ENCODE data around the gene KATNAL1.

Gene KATNAL1

GRCh38 chr13:30352121-30352520 is 44.8 kb upstream of the KATNAL1 start:
- no peaks in the 10 kb centered on the region for H3K79me2 ChIP-seq (ENCODE audit: low read length)
- H3K27me3 ChIP-seq (replicated peaks; ENCODE audit: insufficient read depth, low read length) = no peaks in the 10 kb centered on the region
- H3K9ac ChIP-seq (ENCODE audit: low read length) = no peak overlapping the region
- H3K4me1 ChIP-seq (ENCODE audit: low read length) = no peaks in the 10 kb centered on the region
- H3K36me3 ChIP-seq (replicated peaks; ENCODE audit: insufficient read depth, low read length) = no peaks in the 10 kb centered on the region
- no peak overlapping the region for H3K4me2 ChIP-seq (ENCODE audit: low read depth, low read length)
- no peaks in the 10 kb centered on the region for H3K9me3 ChIP-seq (replicated peaks; ENCODE audit: insufficient read depth, low read length)
- H2AFZ ChIP-seq (ENCODE audit: low read length) = no peak overlapping the region
- no peak for TF ChIP-seq EZH2 (optimal IDR thresholded peaks at IDR 0.05; ENCODE audit: low read depth, low read length)
- TF ChIP-seq EZH2phosphoT487 (IDR thresholded peaks at IDR 0.05; ENCODE audit: low read length) = no peak
- TF ChIP-seq CTCF (IDR thresholded peaks at IDR 0.05; ENCODE audit: low read length) = no peak
- H3K27ac ChIP-seq (ENCODE audit: low read length) = no peak overlapping the region
- H3K4me3 ChIP-seq (ENCODE audit: low read length) = no peak overlapping the region
- DNase-seq = no peak
- H3K9me2 ChIP-seq (replicated peaks; ENCODE audit: insufficient read depth, low read length) = no peaks in the 10 kb centered on the region
- no peaks in the 10 kb centered on the region for H4K20me1 ChIP-seq (ENCODE audit: insufficient read depth, low read length)
- H3F3A ChIP-seq (ENCODE audit: insufficient read depth, low read length) = no peaks in the 10 kb centered on the region

DNA sequence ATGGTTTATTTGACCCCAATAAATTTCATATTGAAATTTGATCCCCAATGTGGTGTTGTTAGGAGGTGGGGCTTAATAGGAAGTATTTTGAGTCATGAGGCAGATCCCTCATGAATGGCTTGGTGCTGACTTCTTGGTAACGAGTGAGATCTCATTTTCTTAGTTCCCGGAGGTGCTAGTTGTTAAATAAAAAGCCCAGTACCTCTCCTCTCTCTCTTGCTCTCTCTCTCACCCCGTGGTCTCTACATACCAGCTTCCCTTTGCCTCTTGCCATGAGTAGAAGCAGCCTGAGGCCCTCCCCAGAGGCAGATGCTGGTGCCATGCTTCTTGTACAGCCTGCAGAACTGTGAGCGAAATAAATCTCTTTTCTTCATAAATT is 39.4 kb upstream of the KATNAL1 start:
- Histone ChIP-seq H3K36me3 (replicated peaks; ENCODE audit: insufficient read depth, low read length) (no peaks in the 10 kb centered on the region), H3K9me3 (replicated peaks; ENCODE audit: insufficient read depth, low read length) (no peaks in the 10 kb centered on the region)

GRCh38 chr13:30346153-30346788 is 38.9 kb upstream of the KATNAL1 start:
- Histone ChIP-seq H3K27me3 (replicated peaks; ENCODE audit: insufficient read depth, low read length) (no peaks in the 10 kb centered on the region), H3K4me1 (ENCODE audit: low read length) (peaks cover 6% of the 10 kb centered on the region; the same call in 1 of the 2 replicates), H2AFZ (ENCODE audit: low read length) (no peak overlapping the region), H3K4me2 (ENCODE audit: low read depth, low read length) (no peak overlapping the region), H4K20me1 (ENCODE audit: insufficient read depth, low read length) (no peaks in the 10 kb centered on the region), H3K9me3 (replicated peaks; ENCODE audit: insufficient read depth, low read length) (no peaks in the 10 kb centered on the region), H3K27ac (ENCODE audit: low read length) (no peak overlapping the region), H3K4me3 (ENCODE audit: low read length) (no peak overlapping the region), H3F3A (ENCODE audit: insufficient read depth, low read length) (no peaks in the 10 kb centered on the region), H3K9me2 (replicated peaks; ENCODE audit: insufficient read depth, low read length) (no peaks in the 10 kb centered on the region), H3K36me3 (replicated peaks; ENCODE audit: insufficient read depth, low read length) (no peaks in the 10 kb centered on the region), H3K79me2 (ENCODE audit: low read length) (no peaks in the 10 kb centered on the region), H3K9ac (ENCODE audit: low read length) (no peak overlapping the region)
- peak; percentile 41 for DNase-seq
- no peak for TF ChIP-seq CTCF (IDR thresholded peaks at IDR 0.05; ENCODE audit: low read length)
- no peak for TF ChIP-seq EZH2phosphoT487 (IDR thresholded peaks at IDR 0.05; ENCODE audit: low read length)
- no peak for TF ChIP-seq EZH2 (optimal IDR thresholded peaks at IDR 0.05; ENCODE audit: low read depth, low read length)

More for the DNA sequence above, 39.4 kb upstream of the KATNAL1 start:
- Histone ChIP-seq H3K79me2 (ENCODE audit: low read length) (no peaks in the 10 kb centered on the region), H2AFZ (ENCODE audit: low read length) (no peak overlapping the region), H3K4me3 (ENCODE audit: low read length) (no peak overlapping the region), H3K4me2 (ENCODE audit: low read depth, low read length) (no peak overlapping the region), H3K27ac (ENCODE audit: low read length) (no peak overlapping the region), H3K9ac (ENCODE audit: low read length) (no peak overlapping the region), H3K9me2 (replicated peaks; ENCODE audit: insufficient read depth, low read length) (no peaks in the 10 kb centered on the region), H4K20me1 (ENCODE audit: insufficient read depth, low read length) (no peaks in the 10 kb centered on the region), H3K4me1 (ENCODE audit: low read length) (peaks cover 6% of the 10 kb centered on the region; the same call in 1 of the 2 replicates), H3F3A (ENCODE audit: insufficient read depth, low read length) (no peaks in the 10 kb centered on the region), H3K27me3 (replicated peaks; ENCODE audit: insufficient read depth, low read length) (no peaks in the 10 kb centered on the region)
- TF ChIP-seq EZH2phosphoT487 (IDR thresholded peaks at IDR 0.05; ENCODE audit: low read length) (no peak), EZH2 (optimal IDR thresholded peaks at IDR 0.05; ENCODE audit: low read depth, low read length) (no peak), CTCF (IDR thresholded peaks at IDR 0.05; ENCODE audit: low read length) (no peak)
- DNase-seq = no peak
